ENCODE data around the gene SPINDOC. TPM values are rescaled to one million over a fixed set of nuclear protein-coding genes. Genes with fewer than 3 reads are reported as not detected.

Gene SPINDOC
- total and polyA plus RNA-seq, 11 donors, result 7.8 to 12.0 (median 10.9) TPM

DNA sequence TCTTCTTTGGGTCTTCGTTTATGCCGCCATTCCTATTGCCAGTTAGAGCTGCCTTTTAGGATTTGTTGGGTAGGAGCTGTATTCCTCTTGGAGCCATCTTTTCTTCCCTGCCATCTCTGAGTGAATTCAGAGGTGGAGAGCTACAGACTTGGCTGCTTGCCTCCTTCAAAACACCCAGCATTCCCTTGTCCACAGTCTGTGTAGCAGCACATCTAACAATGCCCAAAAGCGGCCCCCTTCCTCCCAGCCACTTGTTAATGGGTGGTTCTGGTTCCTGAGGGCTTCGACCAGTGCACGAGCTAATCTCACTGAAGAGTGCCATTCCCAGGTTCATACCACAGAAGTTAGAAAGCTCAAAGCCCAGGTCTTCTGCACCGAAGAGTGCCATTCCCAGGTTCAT is 63.4 kb downstream of the SPINDOC start:
- intact Hi-C loops (cut with DNase I), result loop anchor here in 2 of 10 donors (5.0 to 10.0 kb wide), 2 partner anchors 34 to 68 kb away; no protein-coding TSS in a partner anchor
- H3K27ac ChIP-seq, result peak overlapping the region in 1 of 12 donors; percentile 37
- H3K4me1 ChIP-seq, result peaks cover 9 to 88% (median 53%) of the 10 kb centered on the region in 12 donors

More for the DNA sequence above, 63.4 kb downstream of the SPINDOC start:
- H3K27me3 ChIP-seq, result no peaks in the 10 kb centered on the region
- ATAC-seq (no peak), DNase-seq (no peak)
- H3K36me3 ChIP-seq, result peaks cover 0 to 13% (median 0%) of the 10 kb centered on the region in 9 donors
- no peak overlapping the region for H3K4me3 ChIP-seq
- H3K9me3 ChIP-seq, result no peaks in the 10 kb centered on the region
- 67 to 81% (median 77%) methylated on average over 6 of the region's 6 CpGs for WGBS, 4 donors
- TF ChIP-seq, protein P1, sequence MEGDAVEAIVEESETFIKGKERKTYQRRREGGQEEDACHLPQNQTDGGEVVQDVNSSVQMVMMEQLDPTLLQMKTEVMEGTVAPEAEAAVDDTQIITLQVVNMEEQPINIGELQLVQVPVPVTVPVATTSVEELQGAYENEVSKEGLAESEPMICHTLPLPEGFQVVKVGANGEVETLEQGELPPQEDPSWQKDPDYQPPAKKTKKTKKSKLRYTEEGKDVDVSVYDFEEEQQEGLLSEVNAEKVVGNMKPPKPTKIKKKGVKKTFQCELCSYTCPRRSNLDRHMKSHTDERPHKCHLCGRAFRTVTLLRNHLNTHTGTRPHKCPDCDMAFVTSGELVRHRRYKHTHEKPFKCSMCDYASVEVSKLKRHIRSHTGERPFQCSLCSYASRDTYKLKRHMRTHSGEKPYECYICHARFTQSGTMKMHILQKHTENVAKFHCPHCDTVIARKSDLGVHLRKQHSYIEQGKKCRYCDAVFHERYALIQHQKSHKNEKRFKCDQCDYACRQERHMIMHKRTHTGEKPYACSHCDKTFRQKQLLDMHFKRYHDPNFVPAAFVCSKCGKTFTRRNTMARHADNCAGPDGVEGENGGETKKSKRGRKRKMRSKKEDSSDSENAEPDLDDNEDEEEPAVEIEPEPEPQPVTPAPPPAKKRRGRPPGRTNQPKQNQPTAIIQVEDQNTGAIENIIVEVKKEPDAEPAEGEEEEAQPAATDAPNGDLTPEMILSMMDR (IDR thresholded peaks at IDR 0.05), result no peak
- no peak for TF ChIP-seq POLR2A (IDR thresholded peaks at IDR 0.05)

Other genes starting within 250 kb of the SPINDOC start
- 100 to 1,000 TPM in 8 of 9 donors, 10 to 100 TPM in 1; 84.7 to 152 (median 126) TPM for gene PLAAT3, start 199.0 kb upstream of the SPINDOC start, total RNA-seq
- gene PLAAT3, start 199.0 kb upstream of the SPINDOC start, polyA plus RNA-seq, result 100 to 1,000 TPM in 1 of 2 donors, 10 to 100 TPM in 1; 74.9 to 191 TPM
- 10 to 100 TPM; 10.4 to 30.4 (median 13.8) TPM for gene ATL3, start 142.1 kb upstream of the SPINDOC start, total RNA-seq
- 1 to 10 TPM; 4.7 to 7.5 TPM for gene ATL3, start 142.1 kb upstream of the SPINDOC start, polyA plus RNA-seq
- gene RTN3, start 132.0 kb upstream of the SPINDOC start, total RNA-seq, result 10 to 100 TPM; 36.2 to 82.9 (median 72.2) TPM
- gene RTN3, start 132.0 kb upstream of the SPINDOC start, polyA plus RNA-seq, result 10 to 100 TPM; 31.2 to 65.9 TPM
- 10 to 100 TPM in 5 of 9 donors, 1 to 10 TPM in 4; 8.1 to 17.9 (median 10.6) TPM for gene ZFTA, start 44.7 kb upstream of the SPINDOC start, total RNA-seq
- 1 to 10 TPM; 4.6 to 6.3 TPM for gene ZFTA, start 44.7 kb upstream of the SPINDOC start, polyA plus RNA-seq
- 10 to 100 TPM; 26.7 to 53.5 (median 40.8) TPM for gene MARK2, start 25.7 kb downstream of the SPINDOC start, total RNA-seq
- 10 to 100 TPM; 17.0 to 34.3 TPM for gene MARK2, start 25.7 kb downstream of the SPINDOC start, polyA plus RNA-seq
- 1 to 10 TPM; 1.9 to 5.7 (median 4.2) TPM for gene RCOR2, start 103.7 kb downstream of the SPINDOC start, total RNA-seq
- gene RCOR2, start 103.7 kb downstream of the SPINDOC start, polyA plus RNA-seq, result 1 to 10 TPM; 3.8 to 4.8 TPM
- 10 to 100 TPM in 8 of 9 donors, 1 to 10 TPM in 1; 9.7 to 26.1 (median 18.8) TPM for gene NAA40, start 125.5 kb downstream of the SPINDOC start, total RNA-seq
- gene NAA40, start 125.5 kb downstream of the SPINDOC start, polyA plus RNA-seq, result 10 to 100 TPM; 19.6 to 19.9 TPM
- gene COX8A, start 161.2 kb downstream of the SPINDOC start, total RNA-seq, result 1,000 to 10,000 TPM in 4 of 9 donors, 100 to 1,000 TPM in 5; 673 to 1,925 (median 988) TPM
- 1,000 to 10,000 TPM; 2,141 to 2,448 TPM for gene COX8A, start 161.2 kb downstream of the SPINDOC start, polyA plus RNA-seq
- gene OTUB1, start 173.0 kb downstream of the SPINDOC start, total RNA-seq, result 10 to 100 TPM; 47.4 to 73.1 (median 54.5) TPM
- gene OTUB1, start 173.0 kb downstream of the SPINDOC start, polyA plus RNA-seq, result 10 to 100 TPM; 46.7 to 83.1 TPM
- 1 to 10 TPM in 1 of 9 donors, under 1 TPM in 8; 0.20 to 1.4 (median 0.37) TPM for gene FLRT1, start 222.5 kb downstream of the SPINDOC start, total RNA-seq
- gene FLRT1, start 222.5 kb downstream of the SPINDOC start, polyA plus RNA-seq, result under 1 TPM; 0.22 to 0.46 TPM

Measured in heart left ventricle (tissue), 16 donors.